ENCODE results near the gene ADARB1. TPM values are rescaled to one million over a fixed set of nuclear protein-coding genes. Genes with fewer than 3 reads are reported as not detected.

ADARB1 gene
- total and polyA plus RNA-seq, 2 of the 4 experiments (the other 2 are of a cell fraction): 39.8 to 47.3 TPM

DNA sequence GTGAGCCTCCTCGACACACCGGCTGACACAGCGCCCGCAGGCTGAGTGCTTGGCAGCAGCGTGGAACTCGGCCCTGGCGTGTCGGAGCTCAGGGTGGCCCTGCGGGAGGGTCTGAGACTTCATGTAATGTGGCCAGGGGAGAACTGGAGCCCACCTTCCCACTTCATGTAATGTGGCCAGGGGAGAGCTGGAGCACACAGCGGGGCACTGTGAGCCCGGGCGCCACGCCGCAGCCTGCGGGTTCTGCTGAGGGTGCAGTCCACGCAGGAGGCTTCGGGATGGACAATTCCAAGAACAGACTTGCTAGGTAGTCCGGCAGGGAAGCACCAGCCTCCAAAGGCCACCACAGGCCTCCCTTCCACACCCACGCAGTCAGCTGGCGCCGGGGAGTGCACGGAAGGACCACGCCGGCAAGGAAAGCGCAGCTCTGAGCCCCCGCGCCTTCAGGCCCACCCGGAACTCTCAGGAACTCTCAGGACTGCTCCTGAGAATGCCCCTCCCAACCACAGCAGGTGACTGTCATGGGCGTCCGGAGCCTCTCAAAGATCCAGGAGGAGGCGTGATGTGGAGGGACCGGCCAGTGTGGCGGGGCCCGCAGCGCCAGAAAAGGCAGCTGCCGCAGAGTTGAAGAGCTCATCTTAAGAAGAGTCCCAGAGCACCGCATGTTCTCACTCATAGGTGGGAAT lies 19.3 kb upstream of the ADARB1 start:
- peak overlapping the region; percentile 57 for H2AK9ac ChIP-seq (replicated peaks; ENCODE audit: low read depth, low read length, poor library complexity)
- no peak overlapping the region for H3K4me3 ChIP-seq (ENCODE audit: insufficient read depth, low read depth, low read length)
- BruUV-seq (replicated peaks): no TSS peak
- peak overlapping the region; percentile 50 for H2BK20ac ChIP-seq (ENCODE audit: low read depth, low read length)
- peak overlapping the region; percentile 75 for H4K5ac ChIP-seq (ENCODE audit: low read depth, low read length)
- H4K91ac ChIP-seq (ENCODE audit: insufficient read depth, low read depth, low read length): peak overlapping the region; percentile 95
- H3K27me3 ChIP-seq (ENCODE audit: control insufficient read depth, insufficient read depth, low read length): no peaks in the 10 kb centered on the region
- peaks cover 15 to 19% of the 10 kb centered on the region in 2 experiments; a peak in 3 of 4 replicates for H3K79me1 ChIP-seq (ENCODE audit: low read depth in 1 of 2, low read length in 2 of 2)
- H3K4ac ChIP-seq (ENCODE audit: low read depth, low read length): peak overlapping the region; percentile 80
- no peak overlapping the region for H3K56ac ChIP-seq (ENCODE audit: extremely low read depth, insufficient read depth, low read length)
- intact Hi-C loops (cut with micrococcal nuclease) (no loop called here), dilution Hi-C loops (cut with HindIII; ENCODE audit: low sequenced_read_pairs, unreplicated experiment) (no loop called here), in situ Hi-C loops (cut with MboI; ENCODE audit: low sequenced_read_pairs) (no loop called here)
- H3K27ac ChIP-seq (ENCODE audit: insufficient read depth, low read length): peak overlapping the region; percentile 8; the same call in 1 of the 2 replicates
- H3K36me3 ChIP-seq (ENCODE audit: control insufficient read depth, insufficient read depth, low read length): no peaks in the 10 kb centered on the region
- POLR2A ChIA-PET (ENCODE audit: unreplicated experiment): no interaction called here
- H3K9me1 ChIP-seq (ENCODE audit: insufficient read depth, low read length): peaks cover 23% of the 10 kb centered on the region
- no peak overlapping the region for H3K23ac ChIP-seq (ENCODE audit: low read depth, low read length)
- H2BK120ac ChIP-seq (ENCODE audit: low read depth, low read length): peak overlapping the region; percentile 100; the same call in 1 of the 2 replicates
- H3K14ac ChIP-seq (replicated peaks; ENCODE audit: low read depth, low read length): peak overlapping the region; percentile 4; the same call in 1 of the 2 replicates
- peak overlapping the region; percentile 0 to 98; a peak in 3 of 4 replicates for H4K8ac ChIP-seq (ENCODE audit: low read depth in 2 of 2, low read length in 2 of 2)
- H3K18ac ChIP-seq (ENCODE audit: low read depth, low read length): peak overlapping the region; percentile 82; the same call in 1 of the 2 replicates
- no peaks in the 10 kb centered on the region for H3K9me3 ChIP-seq (ENCODE audit: control insufficient read depth, insufficient read depth, low read length)
- peak overlapping the region; percentile 90 for H2AK5ac ChIP-seq (ENCODE audit: low read depth, low read length)
- H3K4me1 ChIP-seq (ENCODE audit: control insufficient read depth, insufficient read depth, low read length): peaks cover 34% of the 10 kb centered on the region
- CTCF ChIA-PET: interaction anchor here (0.6 kb wide), 1 partner anchor 162 kb away, joined by 3 read pairs; no protein-coding TSS in a partner anchor
- H4K20me1 ChIP-seq (ENCODE audit: insufficient read depth, low read length): no peaks in the 10 kb centered on the region
- ATAC-seq (ENCODE audit: low read depth): no peak
- no peak overlapping the region for H2AFZ ChIP-seq (replicated peaks; ENCODE audit: low read length, poor library complexity)
- no peak for DNase-seq
- WGBS, 2 experiments (ENCODE audit: extremely low coverage in 2 of 2, insufficient read length in 1 of 2): 89% methylated on average over 11 of the region's 37 CpGs; no CpG with 5 or more reads in 1 of the 2 experiments
- peak overlapping the region; percentile 11 for H2BK5ac ChIP-seq (ENCODE audit: low read depth, low read length, poor library complexity, severe bottlenecking)
- H3K4me2 ChIP-seq (ENCODE audit: low read depth, low read length): no peak overlapping the region
- peak overlapping the region; percentile 69 for H2BK15ac ChIP-seq (ENCODE audit: low read depth, low read length)
- no peak overlapping the region for H3K9ac ChIP-seq (ENCODE audit: low read depth, low read length)
- TF ChIP-seq NFE2L2 (IDR thresholded peaks at IDR 0.05; ENCODE audit: low read depth, low read length): no peak
- no peak for TF ChIP-seq RFX5 (IDR thresholded peaks at IDR 0.05; ENCODE audit: low read depth, low read length)
- TF ChIP-seq CHD1 (IDR thresholded peaks at IDR 0.05; ENCODE audit: low read depth, low read length): no peak
- no peak for TF ChIP-seq FOS (IDR thresholded peaks at IDR 0.05; ENCODE audit: low read depth, low read length)
- no peak for TF ChIP-seq MAZ (IDR thresholded peaks at IDR 0.05; ENCODE audit: borderline replicate concordance, low read depth, low read length)
- TF ChIP-seq SMC3 (IDR thresholded peaks at IDR 0.05; ENCODE audit: low read depth, low read length): no peak

Data from IMR-90 (cell line).